SK-N-SH treated with all-trans-retinoic acid at 6 μM for 48 hours (cell line): ENCODE data around the gene ARVCF.

Experiments
- ATAC-seq: fragments of 200-7000 bp; cut with Tn5 transposase; 3 replicates; pipeline ENCODE4 v1.9.1; 2020; ENCODE audit warnings: mild to moderate bottlenecking, moderate library complexity
- ARNTL ChIP-seq: fragments of 450-650 bp; formaldehyde crosslinking; IDR thresholded peaks from 2 replicates; pipeline ENCODE4 v1.5.0; 2020; ENCODE audit warnings: low read depth, mild to moderate bottlenecking, moderate library complexity, borderline replicate concordance
- CSDC2 ChIP-seq: fragments of 250-450 bp; sonication (Bioruptor Pico); IDR thresholded peaks from 2 replicates; pipeline ENCODE4 v1.5.0; 2020; ENCODE audit warnings: mild to moderate bottlenecking, moderate library complexity
- ESRRG ChIP-seq: fragments of 250-450 bp; sonication (Bioruptor Pico); IDR thresholded peaks from 2 replicates; pipeline ENCODE4 v1.6.1; 2021; ENCODE audit warnings: mild to moderate bottlenecking
- GLIS3 ChIP-seq: fragments of 250-450 bp; sonication (Bioruptor Pico); IDR thresholded peaks from 2 replicates; pipeline ENCODE4 v1.5.0; 2020; ENCODE audit warnings: mild to moderate bottlenecking, moderate library complexity
- ISL1 ChIP-seq: fragments of 250-450 bp; sonication (Bioruptor Pico); IDR thresholded peaks from 2 replicates; pipeline ENCODE4 v2.1.2; 2022; ENCODE audit warnings: mild to moderate bottlenecking, moderate library complexity
- PPARA ChIP-seq: fragments of 250-450 bp; sonication (Bioruptor Pico); IDR thresholded peaks from 2 replicates; pipeline ENCODE4 v1.5.0; 2020; ENCODE audit warnings: mild to moderate bottlenecking, borderline replicate concordance
- RARB ChIP-seq: fragments of 250-450 bp; sonication (Bioruptor Pico); IDR thresholded peaks from 2 replicates; pipeline ENCODE4 v1.8.0; 2021; ENCODE audit warnings: mild to moderate bottlenecking, moderate library complexity
- SNAI2 ChIP-seq: fragments of 250-450 bp; sonication (Bioruptor Pico); IDR thresholded peaks from 2 replicates; pipeline ENCODE4 v1.5.0; 2020; ENCODE audit warnings: mild to moderate bottlenecking, moderate library complexity
- TCF4 ChIP-seq: fragments of 250-450 bp; sonication (Bioruptor Pico); IDR thresholded peaks from 2 replicates; pipeline ENCODE4 v1.8.0; 2021; ENCODE audit warnings: mild to moderate bottlenecking, moderate library complexity, borderline replicate concordance
- ZC3H10 ChIP-seq: fragments of 250-450 bp; sonication (Bioruptor Pico); IDR thresholded peaks from 2 replicates; pipeline ENCODE4 v1.5.1; 2021; ENCODE audit warnings: mild to moderate bottlenecking, moderate library complexity
- ZFP3 ChIP-seq: fragments of 250-450 bp; sonication (Bioruptor Pico); IDR thresholded peaks from 2 replicates; pipeline ENCODE4 v1.5.0; 2020; ENCODE audit warnings: mild to moderate bottlenecking, moderate library complexity
- ZNF565 ChIP-seq: fragments of 450-650 bp; formaldehyde crosslinking; conservative IDR thresholded peaks from 2 replicates; pipeline ENCODE4 v1.5.0; 2020; ENCODE audit warnings: low read depth, mild to moderate bottlenecking, moderate library complexity
- ZNF70 ChIP-seq: fragments of 450-650 bp; formaldehyde crosslinking; IDR thresholded peaks from 2 replicates; pipeline ENCODE4 v1.5.0; 2020; ENCODE audit warnings: mild to moderate bottlenecking, moderate library complexity
- TF ChIP-seq, protein P1 (sequence below): fragments of 250-450 bp; sonication (Bioruptor Pico); IDR thresholded peaks from 2 replicates; pipeline ENCODE4 v1.8.0; 2020; ENCODE audit warnings: mild to moderate bottlenecking, moderate library complexity, borderline replicate concordance
- TF ChIP-seq, protein P2 (sequence below): fragments of 250-450 bp; sonication (Bioruptor Pico); IDR thresholded peaks from 2 replicates; pipeline ENCODE4 v1.5.1; 2021; ENCODE audit warnings: mild to moderate bottlenecking, moderate library complexity
- TF ChIP-seq, protein P3 (sequence below): fragments of 250-450 bp; sonication (Bioruptor Pico); IDR thresholded peaks from 2 replicates; pipeline ENCODE4 v1.5.0; 2020; ENCODE audit warnings: mild to moderate bottlenecking, moderate library complexity
- TF ChIP-seq, protein P4 (sequence below): fragments of 250-450 bp; sonication (Bioruptor Pico); IDR thresholded peaks from 2 replicates; pipeline ENCODE4 v1.8.0; 2021; ENCODE audit warnings: low read depth, mild to moderate bottlenecking, moderate library complexity, borderline replicate concordance
- TF ChIP-seq, protein P5 (sequence below): fragments of 250-450 bp; sonication (Bioruptor Pico); IDR thresholded peaks from 2 replicates; pipeline ENCODE4 v1.5.1; 2020; ENCODE audit warnings: low read depth, mild to moderate bottlenecking, moderate library complexity

ARVCF gene

DNA sequence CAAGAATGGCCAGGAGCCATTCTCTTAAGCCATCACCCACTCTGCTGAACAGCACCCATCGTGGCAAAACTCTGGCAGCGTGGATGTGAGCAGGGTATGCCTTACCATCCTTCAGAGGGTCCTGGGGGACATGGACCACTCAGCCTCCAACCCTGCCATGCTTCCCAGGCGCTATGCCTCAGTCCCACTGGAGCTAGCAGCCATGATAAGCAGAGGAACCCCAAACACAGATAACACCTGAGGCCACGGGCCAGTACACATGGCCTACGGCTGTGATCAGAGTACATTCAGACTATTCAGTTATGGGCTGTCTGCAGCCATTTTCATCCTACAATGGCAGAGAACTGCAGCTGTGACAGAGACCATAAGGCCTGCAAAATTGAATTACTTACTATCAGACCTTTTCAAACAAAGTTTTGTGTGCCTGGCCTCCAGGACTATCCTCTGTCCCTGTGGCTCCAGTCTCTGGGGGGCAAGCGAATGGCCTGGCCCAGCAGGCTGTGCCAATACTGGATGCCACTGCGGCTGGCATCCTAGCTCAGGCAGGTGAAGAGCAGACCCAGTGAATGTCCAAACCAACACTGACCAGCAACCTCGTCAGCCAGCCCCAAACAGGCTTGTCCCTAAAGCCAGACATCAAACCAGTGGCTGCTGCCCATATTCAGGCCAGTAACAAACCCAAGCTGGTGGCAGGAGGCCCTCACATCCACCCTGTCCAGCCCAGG is 6.9 kb downstream of the ARVCF start:
- ATAC-seq = peak; percentile 10; the same call in 1 of the 3 replicates

DNA sequence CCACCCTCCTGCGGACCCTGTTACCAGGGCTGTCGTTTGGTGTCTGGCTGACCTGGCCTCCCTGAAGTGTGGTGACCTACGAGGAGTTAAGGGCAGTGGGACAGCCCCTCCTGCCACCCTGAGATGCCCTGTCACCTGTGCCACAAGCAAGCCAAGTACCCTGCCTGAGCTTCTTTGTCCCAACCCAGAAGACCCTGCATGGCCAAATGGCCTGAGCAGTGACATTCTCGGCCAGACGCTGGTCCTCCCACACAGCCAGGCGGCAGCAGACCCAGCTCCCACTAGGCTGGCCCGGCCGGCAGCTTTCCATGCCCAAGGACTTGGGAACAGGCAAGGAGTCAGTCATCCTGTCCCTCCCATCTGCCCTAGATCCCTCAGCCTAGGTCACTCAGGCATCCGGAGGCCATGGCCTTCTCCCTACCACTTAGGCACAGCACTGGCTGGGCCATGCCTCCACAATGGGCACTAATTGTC is 7.6 kb downstream of the ARVCF start:
- no peak for ATAC-seq
- TF ChIP-seq PPARA (CRISPR knock-in tag) (0 out of 2 replicates have a peak, but pooled peaks have one; percentile 15), ZNF70 (no peak), ZFP3 (CRISPR knock-in tag) (no peak)
- TF ChIP-seq, protein P1, sequence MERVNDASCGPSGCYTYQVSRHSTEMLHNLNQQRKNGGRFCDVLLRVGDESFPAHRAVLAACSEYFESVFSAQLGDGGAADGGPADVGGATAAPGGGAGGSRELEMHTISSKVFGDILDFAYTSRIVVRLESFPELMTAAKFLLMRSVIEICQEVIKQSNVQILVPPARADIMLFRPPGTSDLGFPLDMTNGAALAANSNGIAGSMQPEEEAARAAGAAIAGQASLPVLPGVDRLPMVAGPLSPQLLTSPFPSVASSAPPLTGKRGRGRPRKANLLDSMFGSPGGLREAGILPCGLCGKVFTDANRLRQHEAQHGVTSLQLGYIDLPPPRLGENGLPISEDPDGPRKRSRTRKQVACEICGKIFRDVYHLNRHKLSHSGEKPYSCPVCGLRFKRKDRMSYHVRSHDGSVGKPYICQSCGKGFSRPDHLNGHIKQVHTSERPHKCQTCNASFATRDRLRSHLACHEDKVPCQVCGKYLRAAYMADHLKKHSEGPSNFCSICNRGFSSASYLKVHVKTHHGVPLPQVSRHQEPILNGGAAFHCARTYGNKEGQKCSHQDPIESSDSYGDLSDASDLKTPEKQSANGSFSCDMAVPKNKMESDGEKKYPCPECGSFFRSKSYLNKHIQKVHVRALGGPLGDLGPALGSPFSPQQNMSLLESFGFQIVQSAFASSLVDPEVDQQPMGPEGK (CRISPR knock-in tag) = no peak
- TF ChIP-seq, protein P2, sequence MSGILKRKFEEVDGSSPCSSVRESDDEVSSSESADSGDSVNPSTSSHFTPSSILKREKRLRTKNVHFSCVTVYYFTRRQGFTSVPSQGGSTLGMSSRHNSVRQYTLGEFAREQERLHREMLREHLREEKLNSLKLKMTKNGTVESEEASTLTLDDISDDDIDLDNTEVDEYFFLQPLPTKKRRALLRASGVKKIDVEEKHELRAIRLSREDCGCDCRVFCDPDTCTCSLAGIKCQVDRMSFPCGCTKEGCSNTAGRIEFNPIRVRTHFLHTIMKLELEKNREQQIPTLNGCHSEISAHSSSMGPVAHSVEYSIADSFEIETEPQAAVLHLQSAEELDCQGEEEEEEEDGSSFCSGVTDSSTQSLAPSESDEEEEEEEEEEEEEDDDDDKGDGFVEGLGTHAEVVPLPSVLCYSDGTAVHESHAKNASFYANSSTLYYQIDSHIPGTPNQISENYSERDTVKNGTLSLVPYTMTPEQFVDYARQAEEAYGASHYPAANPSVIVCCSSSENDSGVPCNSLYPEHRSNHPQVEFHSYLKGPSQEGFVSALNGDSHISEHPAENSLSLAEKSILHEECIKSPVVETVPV = no peak

More for the DNA sequence above, 6.9 kb downstream of the ARVCF start:
- TF ChIP-seq GLIS3 (CRISPR knock-in tag) (0 out of 2 replicates have a peak, but pooled peaks have one; percentile 39), TCF4 (peak; percentile 90), ZC3H10 (no peak), ZNF70 (no peak), SNAI2 (CRISPR knock-in tag) (no peak)
- TF ChIP-seq, protein P3, sequence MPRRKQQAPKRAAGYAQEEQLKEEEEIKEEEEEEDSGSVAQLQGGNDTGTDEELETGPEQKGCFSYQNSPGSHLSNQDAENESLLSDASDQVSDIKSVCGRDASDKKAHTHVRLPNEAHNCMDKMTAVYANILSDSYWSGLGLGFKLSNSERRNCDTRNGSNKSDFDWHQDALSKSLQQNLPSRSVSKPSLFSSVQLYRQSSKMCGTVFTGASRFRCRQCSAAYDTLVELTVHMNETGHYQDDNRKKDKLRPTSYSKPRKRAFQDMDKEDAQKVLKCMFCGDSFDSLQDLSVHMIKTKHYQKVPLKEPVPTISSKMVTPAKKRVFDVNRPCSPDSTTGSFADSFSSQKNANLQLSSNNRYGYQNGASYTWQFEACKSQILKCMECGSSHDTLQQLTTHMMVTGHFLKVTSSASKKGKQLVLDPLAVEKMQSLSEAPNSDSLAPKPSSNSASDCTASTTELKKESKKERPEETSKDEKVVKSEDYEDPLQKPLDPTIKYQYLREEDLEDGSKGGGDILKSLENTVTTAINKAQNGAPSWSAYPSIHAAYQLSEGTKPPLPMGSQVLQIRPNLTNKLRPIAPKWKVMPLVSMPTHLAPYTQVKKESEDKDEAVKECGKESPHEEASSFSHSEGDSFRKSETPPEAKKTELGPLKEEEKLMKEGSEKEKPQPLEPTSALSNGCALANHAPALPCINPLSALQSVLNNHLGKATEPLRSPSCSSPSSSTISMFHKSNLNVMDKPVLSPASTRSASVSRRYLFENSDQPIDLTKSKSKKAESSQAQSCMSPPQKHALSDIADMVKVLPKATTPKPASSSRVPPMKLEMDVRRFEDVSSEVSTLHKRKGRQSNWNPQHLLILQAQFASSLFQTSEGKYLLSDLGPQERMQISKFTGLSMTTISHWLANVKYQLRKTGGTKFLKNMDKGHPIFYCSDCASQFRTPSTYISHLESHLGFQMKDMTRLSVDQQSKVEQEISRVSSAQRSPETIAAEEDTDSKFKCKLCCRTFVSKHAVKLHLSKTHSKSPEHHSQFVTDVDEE = peak; percentile 89

DNA sequence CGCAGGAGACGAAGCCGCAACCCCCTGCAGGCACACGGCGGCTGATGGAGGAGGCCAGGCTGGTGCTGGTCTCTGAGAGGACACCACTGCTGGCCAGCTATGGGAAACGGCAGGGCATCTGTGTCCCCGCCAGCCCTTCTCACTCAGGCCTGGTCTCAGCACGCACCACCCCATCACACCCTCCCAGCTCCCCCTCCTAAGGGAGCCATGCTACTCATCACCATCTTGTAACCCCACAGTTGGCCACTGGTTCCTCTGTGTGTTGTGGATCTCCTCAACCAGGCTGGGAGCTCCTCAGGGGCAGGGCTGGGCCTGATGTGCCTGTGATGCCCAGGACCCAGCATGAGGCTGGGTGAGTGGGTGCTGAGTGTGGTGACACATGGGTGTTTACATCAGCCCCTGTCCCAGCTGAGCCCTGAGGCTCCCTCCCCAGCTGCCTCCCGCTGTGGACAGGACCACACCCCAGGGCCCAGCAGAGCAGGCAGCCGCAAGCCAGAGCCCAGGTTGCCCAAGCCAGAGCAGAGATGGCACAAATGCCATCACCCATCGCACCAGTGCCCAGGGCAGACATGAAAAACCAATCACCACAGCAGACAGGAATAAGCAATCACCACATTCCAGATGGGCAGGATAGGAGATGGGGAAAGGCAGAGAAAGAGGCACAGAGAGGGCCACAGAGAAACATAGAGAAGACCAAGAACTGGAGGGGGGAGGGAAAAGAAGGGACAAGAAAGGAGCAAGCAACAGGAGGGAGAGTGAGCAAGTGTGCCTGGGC is 8.2 kb downstream of the ARVCF start:
- ATAC-seq = no peak
- TF ChIP-seq, protein P4, sequence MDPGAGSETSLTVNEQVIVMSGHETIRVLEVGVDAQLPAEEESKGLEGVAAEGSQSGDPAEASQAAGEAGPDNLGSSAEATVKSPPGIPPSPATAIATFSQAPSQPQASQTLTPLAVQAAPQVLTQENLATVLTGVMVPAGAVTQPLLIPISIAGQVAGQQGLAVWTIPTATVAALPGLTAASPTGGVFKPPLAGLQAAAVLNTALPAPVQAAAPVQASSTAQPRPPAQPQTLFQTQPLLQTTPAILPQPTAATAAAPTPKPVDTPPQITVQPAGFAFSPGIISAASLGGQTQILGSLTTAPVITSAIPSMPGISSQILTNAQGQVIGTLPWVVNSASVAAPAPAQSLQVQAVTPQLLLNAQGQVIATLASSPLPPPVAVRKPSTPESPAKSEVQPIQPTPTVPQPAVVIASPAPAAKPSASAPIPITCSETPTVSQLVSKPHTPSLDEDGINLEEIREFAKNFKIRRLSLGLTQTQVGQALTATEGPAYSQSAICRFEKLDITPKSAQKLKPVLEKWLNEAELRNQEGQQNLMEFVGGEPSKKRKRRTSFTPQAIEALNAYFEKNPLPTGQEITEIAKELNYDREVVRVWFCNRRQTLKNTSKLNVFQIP (CRISPR knock-in tag) = no peak
- TF ChIP-seq ZNF70 = no peak
- TF ChIP-seq TCF4 = no peak
- TF ChIP-seq ARNTL (CRISPR knock-in tag) = no peak
- TF ChIP-seq CSDC2 = no peak
- TF ChIP-seq ISL1 (CRISPR knock-in tag) = no peak
- no peak for TF ChIP-seq RARB (CRISPR knock-in tag)
- no peak for TF ChIP-seq ESRRG
- TF ChIP-seq, protein P5, sequence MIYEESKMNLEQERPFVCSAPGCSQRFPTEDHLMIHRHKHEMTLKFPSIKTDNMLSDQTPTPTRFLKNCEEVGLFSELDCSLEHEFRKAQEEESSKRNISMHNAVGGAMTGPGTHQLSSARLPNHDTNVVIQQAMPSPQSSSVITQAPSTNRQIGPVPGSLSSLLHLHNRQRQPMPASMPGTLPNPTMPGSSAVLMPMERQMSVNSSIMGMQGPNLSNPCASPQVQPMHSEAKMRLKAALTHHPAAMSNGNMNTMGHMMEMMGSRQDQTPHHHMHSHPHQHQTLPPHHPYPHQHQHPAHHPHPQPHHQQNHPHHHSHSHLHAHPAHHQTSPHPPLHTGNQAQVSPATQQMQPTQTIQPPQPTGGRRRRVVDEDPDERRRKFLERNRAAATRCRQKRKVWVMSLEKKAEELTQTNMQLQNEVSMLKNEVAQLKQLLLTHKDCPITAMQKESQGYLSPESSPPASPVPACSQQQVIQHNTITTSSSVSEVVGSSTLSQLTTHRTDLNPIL (CRISPR knock-in tag) = no peak
- TF ChIP-seq SNAI2 (CRISPR knock-in tag) = no peak
- TF ChIP-seq, protein P2 = no peak
- TF ChIP-seq ZNF565 (CRISPR knock-in tag) = no peak
- no peak for TF ChIP-seq GLIS3 (CRISPR knock-in tag)
